HUES6 (cell line): ENCODE measurements around the gene PSPC1.
A peak's percentile ranks its signal among the peaks of the same experiment; 100 is the strongest.
"Not testable (repeated sequence)": the region's sequence is repeated elsewhere in the genome, so short reads cannot be mapped to it uniquely, and the experiment has no call there.

Experiments
- H3K27ac ChIP-seq: 2 replicates; pipeline ENCODE4 v1.7.0; 2013; ENCODE audit warnings: low read depth, mild to moderate bottlenecking, low read length, inconsistent platforms
- H3K27me3 ChIP-seq: 2 replicates; pipeline ENCODE4 v1.6.1; 2013; ENCODE audit warnings: low read length; ENCODE audit not compliant: control insufficient read depth, insufficient read depth
- H3K36me3 ChIP-seq: 2 replicates; pipeline ENCODE4 v1.6.1; 2013; ENCODE audit warnings: low read length; ENCODE audit not compliant: control insufficient read depth, insufficient read depth
- H3K4me1 ChIP-seq: 2 replicates; pipeline ENCODE4 v1.6.1; 2013; ENCODE audit warnings: low read length; ENCODE audit not compliant: control insufficient read depth, insufficient read depth
- H3K4me3 ChIP-seq: 2 replicates; pipeline ENCODE4 v1.5.1; 2013; ENCODE audit warnings: low read depth, low read length
- H3K9ac ChIP-seq: one replicate; pipeline ENCODE4 v1.6.1; 2013; ENCODE audit warnings: mild to moderate bottlenecking, low read length
- H3K9me3 ChIP-seq: 2 replicates; pipeline ENCODE4 v1.6.1; 2013; ENCODE audit warnings: low read depth, low read length; ENCODE audit not compliant: control insufficient read depth, insufficient read depth

PSPC1 gene

GRCh38 chr13:19759669-19760068 is 23.1 kb downstream of the PSPC1 start:
- H3K4me3 ChIP-seq, result no peak overlapping the region
- peaks cover 90% of the 10 kb centered on the region for H3K36me3 ChIP-seq
- H3K27me3 ChIP-seq, result no peaks in the 10 kb centered on the region
- H3K27ac ChIP-seq, result no peak overlapping the region
- no peaks in the 10 kb centered on the region for H3K9me3 ChIP-seq
- H3K4me1 ChIP-seq, result no peaks in the 10 kb centered on the region
- H3K9ac ChIP-seq, result no peak overlapping the region

GRCh38 chr13:19742643-19743042 is 40.1 kb downstream of the PSPC1 start:
- Histone ChIP-seq H3K9ac (no peak overlapping the region), H3K36me3 (peaks cover 72% of the 10 kb centered on the region), H3K4me1 (peaks cover 7% of the 10 kb centered on the region; the same call in 1 of the 2 replicates), H3K27ac (0 out of 2 replicates have a peak overlapping the region, but pooled peaks have one; percentile 33), H3K4me3 (no peak overlapping the region), H3K27me3 (no peaks in the 10 kb centered on the region), H3K9me3 (no peaks in the 10 kb centered on the region)

- no peak overlapping the region for H3K4me3 ChIP-seq
- peaks cover 63% of the 10 kb centered on the region for H3K36me3 ChIP-seq
- no peaks in the 10 kb centered on the region for H3K9me3 ChIP-seq
- H3K9ac ChIP-seq, result no peak overlapping the region
- peaks cover 7% of the 10 kb centered on the region; the same call in 1 of the 2 replicates for H3K4me1 ChIP-seq
- no peak overlapping the region for H3K27ac ChIP-seq
- H3K27me3 ChIP-seq, result no peaks in the 10 kb centered on the region
Observed at GRCh38 chr13:19737844-19738557, 44.7 kb downstream of the PSPC1 start.

GRCh38 chr13:19726611-19727010 is 56.1 kb downstream of the PSPC1 start:
- Histone ChIP-seq H3K4me3 (no peak overlapping the region), H3K4me1 (no peaks in the 10 kb centered on the region), H3K36me3 (peaks cover 66% of the 10 kb centered on the region), H3K27ac (no peak overlapping the region), H3K9me3 (no peaks in the 10 kb centered on the region), H3K27me3 (no peaks in the 10 kb centered on the region), H3K9ac (no peak overlapping the region)

DNA sequence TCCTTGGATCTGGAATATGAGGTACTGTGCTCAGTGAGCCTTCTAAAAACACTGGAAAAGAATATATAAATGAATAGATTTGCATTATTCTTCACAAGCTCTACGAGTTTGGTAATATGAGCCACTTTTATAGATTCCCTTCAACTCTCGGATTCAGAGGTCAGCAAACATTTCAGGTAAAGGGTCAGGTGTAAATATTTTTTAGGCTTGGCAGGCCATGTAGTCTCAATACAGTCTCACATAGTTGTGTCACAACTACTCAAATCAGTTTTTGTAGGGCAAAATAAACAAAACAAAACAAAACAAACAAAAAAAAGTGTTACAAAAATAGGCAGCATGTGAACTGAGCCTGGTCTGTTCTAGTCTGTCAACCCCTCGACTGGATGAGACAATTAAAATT is 57.4 kb downstream of the PSPC1 start:
- Histone ChIP-seq H3K9ac (no peak overlapping the region), H3K36me3 (peaks cover 63% of the 10 kb centered on the region), H3K4me1 (no peaks in the 10 kb centered on the region), H3K9me3 (no peaks in the 10 kb centered on the region), H3K4me3 (no peak overlapping the region), H3K27me3 (no peaks in the 10 kb centered on the region), H3K27ac (no peak overlapping the region)

- no peaks in the 10 kb centered on the region for H3K27me3 ChIP-seq
- no peaks in the 10 kb centered on the region for H3K4me1 ChIP-seq
- no peaks in the 10 kb centered on the region for H3K9me3 ChIP-seq
- no peak overlapping the region for H3K27ac ChIP-seq
- H3K4me3 ChIP-seq, result no peak overlapping the region
- H3K36me3 ChIP-seq, result peaks cover 33% of the 10 kb centered on the region
- no peak overlapping the region for H3K9ac ChIP-seq
Observed at GRCh38 chr13:19720039-19720438, 62.7 kb downstream of the PSPC1 start.

DNA sequence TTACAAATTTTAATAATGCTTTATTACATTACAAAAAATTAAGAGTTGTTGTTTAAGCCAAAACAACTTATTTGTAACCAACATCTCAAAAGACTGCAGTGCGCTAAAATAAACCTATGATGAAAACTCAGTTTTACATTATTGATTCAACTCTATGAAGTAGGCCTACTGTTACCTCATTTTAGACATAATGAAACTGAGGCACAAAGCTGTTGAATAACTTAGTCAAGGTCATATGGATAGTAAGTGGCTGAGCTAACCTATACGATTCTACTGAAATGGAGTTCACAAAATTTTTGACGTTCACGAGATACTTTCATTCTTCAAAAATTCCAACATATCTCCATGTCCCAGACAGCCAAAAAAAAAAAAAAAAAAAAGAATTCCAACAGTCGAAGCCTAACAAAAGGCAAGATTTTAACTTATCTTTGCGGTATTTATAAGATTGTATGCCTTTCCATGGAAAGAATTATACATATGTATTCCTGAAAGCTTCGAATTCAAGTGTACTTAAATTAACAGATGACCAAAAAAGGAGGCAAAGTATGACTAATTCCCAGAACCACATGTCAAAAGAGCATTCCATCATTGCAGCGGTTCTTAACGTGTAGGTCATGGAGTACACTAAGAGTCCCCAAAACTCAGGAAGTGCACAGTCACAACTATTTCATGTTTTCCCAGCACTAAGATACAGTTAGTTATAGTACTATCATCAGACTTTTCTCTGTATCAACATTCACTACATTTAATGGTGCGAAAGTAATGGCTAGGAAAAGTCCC is 69.4 kb downstream of the PSPC1 start:
- Histone ChIP-seq H3K4me1 (no peaks in the 10 kb centered on the region), H3K9ac (no peak overlapping the region), H3K27ac (no peak overlapping the region), H3K9me3 (no peaks in the 10 kb centered on the region), H3K36me3 (peaks cover 23% of the 10 kb centered on the region), H3K27me3 (no peaks in the 10 kb centered on the region), H3K4me3 (no peak overlapping the region)

GRCh38 chr13:19709782-19710181 is 73.0 kb downstream of the PSPC1 start:
- not testable (repeated sequence) for H3K27me3 ChIP-seq, H3K36me3 ChIP-seq, H3K4me1 ChIP-seq, H3K4me3 ChIP-seq, H3K27ac ChIP-seq, H3K9me3 ChIP-seq, H3K9ac ChIP-seq

- not testable (repeated sequence) for H3K27ac ChIP-seq, H3K27me3 ChIP-seq
Observed at GRCh38 chr13:19709039-19709438, 73.7 kb downstream of the PSPC1 start.

DNA sequence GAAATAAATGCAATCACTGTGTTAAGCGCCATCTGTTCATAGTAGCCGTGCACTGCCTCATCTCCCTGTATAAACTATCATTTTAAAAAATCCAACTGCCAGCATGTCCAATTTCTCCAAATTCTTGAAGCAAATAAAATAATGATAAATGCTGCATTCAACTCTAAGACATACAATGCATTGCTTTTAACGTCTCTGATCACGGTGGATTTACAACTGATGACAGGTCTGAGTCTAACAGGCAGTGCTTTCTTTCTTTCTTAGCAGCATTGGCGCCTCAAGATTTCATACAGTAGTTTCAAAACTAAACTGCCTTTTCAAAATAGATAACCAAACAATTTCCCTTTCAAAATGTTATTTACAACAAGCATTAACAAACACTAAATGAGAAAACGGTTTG is 78.5 kb downstream of the PSPC1 start:
- not testable (repeated sequence) for H3K27ac ChIP-seq, H3K4me1 ChIP-seq, H3K9me3 ChIP-seq, H3K36me3 ChIP-seq, H3K27me3 ChIP-seq, H3K4me3 ChIP-seq, H3K9ac ChIP-seq

More at GRCh38 chr13:19709039-19709438, 73.7 kb downstream of the PSPC1 start:
- not testable (repeated sequence) for H3K36me3 ChIP-seq, H3K9me3 ChIP-seq, H3K4me3 ChIP-seq, H3K4me1 ChIP-seq, H3K9ac ChIP-seq

DNA sequence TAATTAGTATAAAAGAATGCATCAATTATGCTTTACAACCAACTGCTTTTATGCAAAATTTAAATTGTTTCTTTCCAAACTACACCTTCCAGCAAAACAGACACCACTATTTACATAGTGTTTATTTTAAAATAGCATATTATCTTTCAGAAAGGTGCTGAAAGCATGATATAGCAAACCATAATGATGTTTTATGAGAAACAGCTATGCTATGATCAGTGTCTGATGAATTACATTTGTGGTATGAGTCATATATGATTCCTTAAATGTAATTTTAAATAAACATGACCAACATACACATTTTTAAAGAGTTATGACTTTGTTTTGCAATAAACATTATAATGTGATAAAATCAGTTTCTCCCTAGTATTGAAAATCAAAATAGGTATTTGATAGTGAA is 81.1 kb downstream of the PSPC1 start:
- not testable (repeated sequence) for H3K9ac ChIP-seq, H3K27me3 ChIP-seq, H3K27ac ChIP-seq, H3K9me3 ChIP-seq, H3K4me1 ChIP-seq, H3K4me3 ChIP-seq, H3K36me3 ChIP-seq
